WTC11 (cell line): ENCODE measurements around the gene JADE3.

ENCODE experiments used
- ELF4 ChIP-seq: sonication (generic); formaldehyde crosslinking; IDR thresholded peaks from 2 replicates; pipeline ENCODE4 v1.8.1; 2022; ENCODE audit warnings: low read depth, mild to moderate bottlenecking, moderate library complexity, missing genetic modification reagents
- ESRRA ChIP-seq: sonication (generic); formaldehyde crosslinking; IDR thresholded peaks from 2 replicates; pipeline ENCODE4 v1.8.1; 2022; ENCODE audit warnings: mild to moderate bottlenecking, missing genetic modification reagents, borderline replicate concordance
- MYBL2 ChIP-seq: sonication (generic); formaldehyde crosslinking; IDR thresholded peaks from 2 replicates; pipeline ENCODE4 v1.8.1; 2023; ENCODE audit warnings: mild to moderate bottlenecking, moderate library complexity, missing genetic modification reagents
- NR2C2 ChIP-seq: sonication (generic); formaldehyde crosslinking; IDR thresholded peaks from 2 replicates; pipeline ENCODE4 v1.8.0; 2022; ENCODE audit warnings: mild to moderate bottlenecking, missing genetic modification reagents
- TCF7 ChIP-seq: sonication (generic); formaldehyde crosslinking; IDR thresholded peaks from 2 replicates; pipeline ENCODE4 v1.8.0; 2022; ENCODE audit warnings: mild to moderate bottlenecking, low read depth, missing genetic modification reagents, moderate library complexity
- ZNF317 ChIP-seq: sonication (generic); formaldehyde crosslinking; IDR thresholded peaks from 2 replicates; pipeline ENCODE4 v1.8.1; 2023; ENCODE audit warnings: low read depth, mild to moderate bottlenecking, moderate library complexity, missing genetic modification reagents, borderline replicate concordance
- ZNF416 ChIP-seq: fragments of 250-450 bp; sonication (Bioruptor Pico); IDR thresholded peaks from 2 replicates; pipeline ENCODE4 v1.9.0; 2021; ENCODE audit warnings: mild to moderate bottlenecking, inconsistent platforms
- TF ChIP-seq, protein P1 (sequence below): sonication (generic); formaldehyde crosslinking; IDR thresholded peaks from 2 replicates; pipeline ENCODE4 v1.8.0; 2022; ENCODE audit warnings: mild to moderate bottlenecking, missing genetic modification reagents
- TF ChIP-seq, protein P2 (sequence below): fragments of 200-600 bp; IDR thresholded peaks from 2 replicates; pipeline ENCODE4 v1.8.0; 2022; ENCODE audit warnings: antibody characterized with exemption
- TF ChIP-seq, protein P3 (sequence below): sonication (generic); formaldehyde crosslinking; IDR thresholded peaks from 2 replicates; pipeline ENCODE4 v1.8.1; 2023; ENCODE audit warnings: mild to moderate bottlenecking, missing genetic modification reagents, moderate library complexity
- TF ChIP-seq, protein P4 (sequence below): sonication (generic); formaldehyde crosslinking; IDR thresholded peaks from 2 replicates; pipeline ENCODE4 v1.8.1; 2022; ENCODE audit warnings: mild to moderate bottlenecking, moderate library complexity, missing genetic modification reagents
- TF ChIP-seq, protein P5 (sequence below): sonication (generic); formaldehyde crosslinking; IDR thresholded peaks from 2 replicates; pipeline ENCODE4 v1.8.0; 2022; ENCODE audit warnings: mild to moderate bottlenecking, missing genetic modification reagents
- TF ChIP-seq, protein P6 (sequence below): sonication (generic); formaldehyde crosslinking; conservative IDR thresholded peaks from 2 replicates; pipeline ENCODE4 v1.8.1; 2023; ENCODE audit warnings: mild to moderate bottlenecking, low read depth, missing genetic modification reagents, moderate library complexity

DNA sequence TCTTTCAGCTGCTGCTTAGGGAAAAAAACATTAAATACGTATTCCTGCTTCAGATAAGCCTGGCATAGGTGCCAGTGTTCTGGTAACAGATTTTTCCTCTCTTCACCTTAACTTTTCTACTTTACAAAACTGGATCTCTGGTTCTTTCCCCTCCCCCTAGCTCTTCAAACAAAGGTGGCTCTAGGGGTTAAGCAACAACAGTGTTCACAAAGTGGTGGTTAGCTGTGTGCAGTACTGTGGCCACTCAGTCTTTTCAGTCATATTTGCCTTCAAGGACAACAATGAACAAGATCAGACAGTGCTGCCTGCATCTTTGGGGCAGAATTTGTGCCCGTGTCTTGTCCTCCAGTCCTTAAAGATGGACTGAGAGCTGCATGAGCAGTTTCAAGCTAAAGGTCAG is 151.0 kb downstream of the JADE3 start:
- TF ChIP-seq ZNF416 (CRISPR knock-in tag) (no peak), ELF4 (CRISPR knock-in tag) (no peak), MYBL2 (CRISPR knock-in tag) (no peak), ESRRA (CRISPR knock-in tag) (no peak), TCF7 (CRISPR knock-in tag) (no peak), NR2C2 (CRISPR knock-in tag) (no peak), ZNF317 (CRISPR knock-in tag) (no peak)
- TF ChIP-seq, protein P1, sequence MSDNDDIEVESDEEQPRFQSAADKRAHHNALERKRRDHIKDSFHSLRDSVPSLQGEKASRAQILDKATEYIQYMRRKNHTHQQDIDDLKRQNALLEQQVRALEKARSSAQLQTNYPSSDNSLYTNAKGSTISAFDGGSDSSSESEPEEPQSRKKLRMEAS: no peak
- TF ChIP-seq, protein P2, sequence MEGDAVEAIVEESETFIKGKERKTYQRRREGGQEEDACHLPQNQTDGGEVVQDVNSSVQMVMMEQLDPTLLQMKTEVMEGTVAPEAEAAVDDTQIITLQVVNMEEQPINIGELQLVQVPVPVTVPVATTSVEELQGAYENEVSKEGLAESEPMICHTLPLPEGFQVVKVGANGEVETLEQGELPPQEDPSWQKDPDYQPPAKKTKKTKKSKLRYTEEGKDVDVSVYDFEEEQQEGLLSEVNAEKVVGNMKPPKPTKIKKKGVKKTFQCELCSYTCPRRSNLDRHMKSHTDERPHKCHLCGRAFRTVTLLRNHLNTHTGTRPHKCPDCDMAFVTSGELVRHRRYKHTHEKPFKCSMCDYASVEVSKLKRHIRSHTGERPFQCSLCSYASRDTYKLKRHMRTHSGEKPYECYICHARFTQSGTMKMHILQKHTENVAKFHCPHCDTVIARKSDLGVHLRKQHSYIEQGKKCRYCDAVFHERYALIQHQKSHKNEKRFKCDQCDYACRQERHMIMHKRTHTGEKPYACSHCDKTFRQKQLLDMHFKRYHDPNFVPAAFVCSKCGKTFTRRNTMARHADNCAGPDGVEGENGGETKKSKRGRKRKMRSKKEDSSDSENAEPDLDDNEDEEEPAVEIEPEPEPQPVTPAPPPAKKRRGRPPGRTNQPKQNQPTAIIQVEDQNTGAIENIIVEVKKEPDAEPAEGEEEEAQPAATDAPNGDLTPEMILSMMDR: no peak
- TF ChIP-seq, protein P3, sequence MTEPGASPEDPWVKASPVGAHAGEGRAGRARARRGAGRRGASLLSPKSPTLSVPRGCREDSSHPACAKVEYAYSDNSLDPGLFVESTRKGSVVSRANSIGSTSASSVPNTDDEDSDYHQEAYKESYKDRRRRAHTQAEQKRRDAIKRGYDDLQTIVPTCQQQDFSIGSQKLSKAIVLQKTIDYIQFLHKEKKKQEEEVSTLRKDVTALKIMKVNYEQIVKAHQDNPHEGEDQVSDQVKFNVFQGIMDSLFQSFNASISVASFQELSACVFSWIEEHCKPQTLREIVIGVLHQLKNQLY: no peak
- TF ChIP-seq, protein P4, sequence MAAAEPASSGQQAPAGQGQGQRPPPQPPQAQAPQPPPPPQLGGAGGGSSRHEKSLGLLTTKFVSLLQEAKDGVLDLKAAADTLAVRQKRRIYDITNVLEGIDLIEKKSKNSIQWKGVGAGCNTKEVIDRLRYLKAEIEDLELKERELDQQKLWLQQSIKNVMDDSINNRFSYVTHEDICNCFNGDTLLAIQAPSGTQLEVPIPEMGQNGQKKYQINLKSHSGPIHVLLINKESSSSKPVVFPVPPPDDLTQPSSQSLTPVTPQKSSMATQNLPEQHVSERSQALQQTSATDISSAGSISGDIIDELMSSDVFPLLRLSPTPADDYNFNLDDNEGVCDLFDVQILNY (CRISPR knock-in tag): no peak
- TF ChIP-seq, protein P5, sequence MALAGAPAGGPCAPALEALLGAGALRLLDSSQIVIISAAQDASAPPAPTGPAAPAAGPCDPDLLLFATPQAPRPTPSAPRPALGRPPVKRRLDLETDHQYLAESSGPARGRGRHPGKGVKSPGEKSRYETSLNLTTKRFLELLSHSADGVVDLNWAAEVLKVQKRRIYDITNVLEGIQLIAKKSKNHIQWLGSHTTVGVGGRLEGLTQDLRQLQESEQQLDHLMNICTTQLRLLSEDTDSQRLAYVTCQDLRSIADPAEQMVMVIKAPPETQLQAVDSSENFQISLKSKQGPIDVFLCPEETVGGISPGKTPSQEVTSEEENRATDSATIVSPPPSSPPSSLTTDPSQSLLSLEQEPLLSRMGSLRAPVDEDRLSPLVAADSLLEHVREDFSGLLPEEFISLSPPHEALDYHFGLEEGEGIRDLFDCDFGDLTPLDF (CRISPR knock-in tag): no peak
- TF ChIP-seq, protein P6, sequence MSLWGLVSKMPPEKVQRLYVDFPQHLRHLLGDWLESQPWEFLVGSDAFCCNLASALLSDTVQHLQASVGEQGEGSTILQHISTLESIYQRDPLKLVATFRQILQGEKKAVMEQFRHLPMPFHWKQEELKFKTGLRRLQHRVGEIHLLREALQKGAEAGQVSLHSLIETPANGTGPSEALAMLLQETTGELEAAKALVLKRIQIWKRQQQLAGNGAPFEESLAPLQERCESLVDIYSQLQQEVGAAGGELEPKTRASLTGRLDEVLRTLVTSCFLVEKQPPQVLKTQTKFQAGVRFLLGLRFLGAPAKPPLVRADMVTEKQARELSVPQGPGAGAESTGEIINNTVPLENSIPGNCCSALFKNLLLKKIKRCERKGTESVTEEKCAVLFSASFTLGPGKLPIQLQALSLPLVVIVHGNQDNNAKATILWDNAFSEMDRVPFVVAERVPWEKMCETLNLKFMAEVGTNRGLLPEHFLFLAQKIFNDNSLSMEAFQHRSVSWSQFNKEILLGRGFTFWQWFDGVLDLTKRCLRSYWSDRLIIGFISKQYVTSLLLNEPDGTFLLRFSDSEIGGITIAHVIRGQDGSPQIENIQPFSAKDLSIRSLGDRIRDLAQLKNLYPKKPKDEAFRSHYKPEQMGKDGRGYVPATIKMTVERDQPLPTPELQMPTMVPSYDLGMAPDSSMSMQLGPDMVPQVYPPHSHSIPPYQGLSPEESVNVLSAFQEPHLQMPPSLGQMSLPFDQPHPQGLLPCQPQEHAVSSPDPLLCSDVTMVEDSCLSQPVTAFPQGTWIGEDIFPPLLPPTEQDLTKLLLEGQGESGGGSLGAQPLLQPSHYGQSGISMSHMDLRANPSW (CRISPR knock-in tag): no peak
